HEK293 (cell line): ENCODE results near the gene ZSCAN30.

ENCODE experiments used
- CTCF ChIA-PET: fragments of 350-600 bp; formaldehyde crosslinking; extraction: SDS; loops from one replicate; lab custom pipeline; 2021; ENCODE audit warnings: antibody characterized with exemption; lab: Yijun Ruan, JAX
- POLR2A ChIA-PET: fragments of 300-600 bp; formaldehyde crosslinking; extraction: SDS; loops from one replicate; lab custom pipeline; 2020; ENCODE audit warnings: antibody characterized with exemption, inconsistent platforms; lab: Yijun Ruan, JAX
- H3K27ac ChIP-seq: fragments of 200-500 bp; sonication (Bioruptor generic); 2 replicates; pipeline ENCODE4 v1.5.1; 2014; ENCODE audit warnings: low read depth, low read length, control low read depth, inconsistent platforms; ENCODE audit errors: extremely low read depth
- H3K36me3 ChIP-seq, 2 experiments: fragments of 200-500 bp in 1 of 2; sonication (Bioruptor generic) in 1 of 2; 1 replicate in 1 of 2; 2 replicates in 1 of 2; pipeline ENCODE4 v1.5.1; 2014 to 2017; ENCODE audit warnings: inconsistent platforms in 2 of 2, low read length in 2 of 2; ENCODE audit not compliant: control insufficient read depth in 2 of 2, insufficient read depth in 1 of 2
- H3K4me1 ChIP-seq: fragments of 200-500 bp; sonication (Bioruptor generic); 2 replicates; pipeline ENCODE4 v1.5.1; 2014; ENCODE audit warnings: mild to moderate bottlenecking, low read length, inconsistent platforms; ENCODE audit not compliant: control insufficient read depth, insufficient read depth
- H3K4me3 ChIP-seq: 2 replicates; pipeline ENCODE4 v1.5.1; 2011; ENCODE audit warnings: low read depth, mild to moderate bottlenecking, control low read depth, low read length, moderate library complexity
- H3K9me3 ChIP-seq: fragments of 200-500 bp; sonication (Bioruptor generic); 2 replicates; pipeline ENCODE4 v1.5.1; 2014; ENCODE audit warnings: low read depth, low read length, inconsistent platforms; ENCODE audit not compliant: control insufficient read depth, insufficient read depth
- AEBP2 ChIP-seq: fragments of 450-650 bp; formaldehyde crosslinking; IDR thresholded peaks from 2 replicates; pipeline ENCODE4 v1.5.1; 2016; ENCODE audit warnings: missing biosample characterization, missing genetic modification characterization, borderline replicate concordance
- GLIS2 ChIP-seq: fragments of 450-650 bp; formaldehyde crosslinking; IDR thresholded peaks from 2 replicates; pipeline ENCODE4 v1.5.1; 2016; ENCODE audit warnings: missing biosample characterization, missing genetic modification characterization
- KLF16 ChIP-seq: fragments of 450-650 bp; formaldehyde crosslinking; IDR thresholded peaks from 2 replicates; pipeline ENCODE4 v1.5.1; 2017; ENCODE audit warnings: missing biosample characterization, missing genetic modification characterization
- PRDM4 ChIP-seq: fragments of 450-650 bp; formaldehyde crosslinking; IDR thresholded peaks from 2 replicates; pipeline ENCODE4 v1.5.1; 2017; ENCODE audit warnings: missing biosample characterization, missing genetic modification characterization
- REST ChIP-seq: fragments of 450-650 bp; formaldehyde crosslinking; IDR thresholded peaks from 2 replicates; pipeline ENCODE4 v1.5.1; 2016; ENCODE audit warnings: missing biosample characterization, missing genetic modification characterization
- SETDB1 ChIP-seq: IDR thresholded peaks from one replicate; pipeline ENCODE4 v1.6.1; 2017; ENCODE audit warnings: mild to moderate bottlenecking, low read length, moderate library complexity, mixed read lengths; ENCODE audit not compliant: insufficient read length
- ZBTB1 ChIP-seq: fragments of 450-650 bp; formaldehyde crosslinking; IDR thresholded peaks from 2 replicates; pipeline ENCODE4 v1.5.1; 2016; ENCODE audit warnings: missing biosample characterization, missing genetic modification characterization
- ZBTB6 ChIP-seq: fragments of 450-650 bp; formaldehyde crosslinking; IDR thresholded peaks from 2 replicates; pipeline ENCODE4 v1.5.1; 2017; ENCODE audit warnings: missing biosample characterization, missing genetic modification characterization
- ZFP69B ChIP-seq: fragments of 450-650 bp; formaldehyde crosslinking; IDR thresholded peaks from 2 replicates; pipeline ENCODE4 v1.5.1; 2016; ENCODE audit warnings: missing biosample characterization, missing genetic modification characterization
- ZIC2 ChIP-seq: fragments of 450-650 bp; formaldehyde crosslinking; IDR thresholded peaks from 2 replicates; pipeline ENCODE4 v1.5.1; 2016; ENCODE audit warnings: missing biosample characterization, missing genetic modification characterization
- ZNF121 ChIP-seq: fragments of 450-650 bp; formaldehyde crosslinking; IDR thresholded peaks from 2 replicates; pipeline ENCODE4 v1.5.1; 2016; ENCODE audit warnings: missing biosample characterization, missing genetic modification characterization
- ZNF175 ChIP-seq: fragments of 450-650 bp; formaldehyde crosslinking; IDR thresholded peaks from 2 replicates; pipeline ENCODE4 v1.5.1; 2016; ENCODE audit warnings: missing biosample characterization, missing genetic modification characterization
- ZNF202 ChIP-seq: fragments of 450-650 bp; formaldehyde crosslinking; IDR thresholded peaks from 2 replicates; pipeline ENCODE4 v1.5.1; 2016; ENCODE audit warnings: missing biosample characterization, missing genetic modification characterization, borderline replicate concordance
- ZNF26 ChIP-seq: fragments of 450-650 bp; formaldehyde crosslinking; IDR thresholded peaks from 2 replicates; pipeline ENCODE4 v1.5.1; 2016; ENCODE audit warnings: missing biosample characterization, missing genetic modification characterization
- ZNF292 ChIP-seq: fragments of 450-650 bp; formaldehyde crosslinking; IDR thresholded peaks from 2 replicates; pipeline ENCODE4 v1.5.1; 2016; ENCODE audit warnings: low read depth, missing biosample characterization, missing genetic modification characterization, borderline replicate concordance
- ZNF324 ChIP-seq: fragments of 450-650 bp; formaldehyde crosslinking; IDR thresholded peaks from 2 replicates; pipeline ENCODE4 v1.5.1; 2016; ENCODE audit warnings: missing biosample characterization, missing genetic modification characterization
- ZNF354C ChIP-seq: fragments of 450-650 bp; formaldehyde crosslinking; IDR thresholded peaks from 2 replicates; pipeline ENCODE4 v1.5.1; 2016; ENCODE audit warnings: missing biosample characterization, missing genetic modification characterization, low read depth, borderline replicate concordance
- ZNF416 ChIP-seq: fragments of 450-650 bp; formaldehyde crosslinking; IDR thresholded peaks from 2 replicates; pipeline ENCODE4 v1.5.1; 2016; ENCODE audit warnings: missing biosample characterization, missing genetic modification characterization
- ZNF514 ChIP-seq: fragments of 450-650 bp; formaldehyde crosslinking; IDR thresholded peaks from 2 replicates; pipeline ENCODE4 v1.5.1; 2016; ENCODE audit warnings: missing biosample characterization, missing genetic modification characterization
- ZNF555 ChIP-seq: fragments of 450-650 bp; formaldehyde crosslinking; conservative IDR thresholded peaks from 2 replicates; pipeline ENCODE4 v1.5.1; 2017; ENCODE audit warnings: missing biosample characterization, mild to moderate bottlenecking, missing genetic modification characterization, inconsistent platforms
- ZNF639 ChIP-seq: fragments of 450-650 bp; formaldehyde crosslinking; IDR thresholded peaks from 2 replicates; pipeline ENCODE4 v1.5.1; 2016; ENCODE audit warnings: missing biosample characterization, missing genetic modification characterization
- ZNF654 ChIP-seq: fragments of 450-650 bp; formaldehyde crosslinking; IDR thresholded peaks from 2 replicates; pipeline ENCODE4 v1.5.1; 2016; ENCODE audit warnings: low read depth, missing biosample characterization, missing genetic modification characterization
- ZXDB ChIP-seq: fragments of 450-650 bp; formaldehyde crosslinking; IDR thresholded peaks from 2 replicates; pipeline ENCODE4 v1.5.1; 2016; ENCODE audit warnings: missing biosample characterization, missing genetic modification characterization

ZSCAN30 gene

GRCh38 chr18:35278085-35278484 lies 11.9 kb downstream of the ZSCAN30 start (continued):
- TF ChIP-seq REST: no peak
- TF ChIP-seq ZNF416 (tag by site-specific recombination): no peak
- TF ChIP-seq, all 188 proteins: peak for 0

GRCh38 chr18:35277633-35278032 lies 12.4 kb downstream of the ZSCAN30 start:
- POLR2A ChIA-PET: no interaction called here
- H3K4me1 ChIP-seq: no peaks in the 10 kb centered on the region
- no peak overlapping the region for H3K4me3 ChIP-seq
- H3K36me3 ChIP-seq: peaks cover 0 to 3% of the 10 kb centered on the region in 2 experiments; a peak in 1 of 3 replicates
- CTCF ChIA-PET: no interaction called here
- H3K27ac ChIP-seq: no peak overlapping the region
- no peaks in the 10 kb centered on the region for H3K9me3 ChIP-seq
- no peak for TF ChIP-seq ZNF202 (tag by site-specific recombination)
- no peak for TF ChIP-seq ZFP69B (tag by site-specific recombination)
- TF ChIP-seq, all 188 proteins: peak for 0

- ChIA-PET POLR2A (no interaction called here), CTCF (no interaction called here)
- Histone ChIP-seq H3K4me1 (no peaks in the 10 kb centered on the region), H3K27ac (no peak overlapping the region), H3K9me3 (no peaks in the 10 kb centered on the region), H3K4me3 (no peak overlapping the region), H3K36me3 (no peaks in the 10 kb centered on the region)
- no peak for TF ChIP-seq ZNF654
- TF ChIP-seq PRDM4 (tag by site-specific recombination): no peak
- no peak for TF ChIP-seq ZNF354C (tag by site-specific recombination)
- TF ChIP-seq ZXDB (tag by site-specific recombination): no peak
- no peak for TF ChIP-seq ZIC2 (tag by site-specific recombination)
- no peak for TF ChIP-seq ZBTB6
- TF ChIP-seq ZNF639 (tag by site-specific recombination): no peak
- no peak for TF ChIP-seq ZNF175 (tag by site-specific recombination)
- no peak for TF ChIP-seq ZBTB1 (tag by site-specific recombination)
- no peak for TF ChIP-seq ZNF292 (tag by site-specific recombination)
- TF ChIP-seq ZNF514 (tag by site-specific recombination): no peak
- no peak for TF ChIP-seq ZNF26 (tag by site-specific recombination)
- TF ChIP-seq ZNF324 (tag by site-specific recombination): no peak
- no peak for TF ChIP-seq ZNF121 (tag by site-specific recombination)
- TF ChIP-seq AEBP2 (tag by site-specific recombination): no peak
- TF ChIP-seq SETDB1: no peak
- TF ChIP-seq KLF16 (tag by site-specific recombination): no peak
- TF ChIP-seq ZNF555 (tag by site-specific recombination): no peak
- TF ChIP-seq GLIS2: no peak
Measured at GRCh38 chr18:35276267-35276666, 13.8 kb downstream of the ZSCAN30 start.
